Ramos (cell line): ENCODE data around the gene TRPV6.

Experiments used
- in situ Hi-C: fragments of 300-500 bp; cut with MboI; formaldehyde crosslinking; loops from one replicate; pipeline ENCODE4 v1.14.3; 2022; ENCODE audit warnings: low sequenced_read_pairs; ENCODE audit not compliant: unreplicated experiment

The TRPV6 gene

DNA sequence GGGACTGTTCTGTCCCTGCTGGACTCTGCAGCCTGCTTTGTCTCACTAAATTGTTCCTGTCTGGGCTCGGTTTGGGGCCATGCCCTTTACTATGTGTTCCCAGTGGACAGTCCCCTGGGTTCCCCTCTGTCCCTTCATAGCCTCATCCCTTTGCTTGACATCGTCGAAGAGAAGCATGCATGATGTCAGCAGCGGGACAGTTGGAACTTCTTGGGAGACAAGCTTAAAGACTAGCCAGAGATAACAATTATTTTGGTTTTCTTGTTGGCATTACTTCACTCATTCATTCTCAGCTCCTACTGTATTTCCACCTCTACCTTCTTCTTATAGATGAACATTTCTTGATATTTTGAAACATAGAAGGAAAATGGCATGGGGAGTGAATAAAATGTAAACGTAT lies 27.9 kb downstream of the TRPV6 start:
- in situ Hi-C loops = no loop called here

DNA sequence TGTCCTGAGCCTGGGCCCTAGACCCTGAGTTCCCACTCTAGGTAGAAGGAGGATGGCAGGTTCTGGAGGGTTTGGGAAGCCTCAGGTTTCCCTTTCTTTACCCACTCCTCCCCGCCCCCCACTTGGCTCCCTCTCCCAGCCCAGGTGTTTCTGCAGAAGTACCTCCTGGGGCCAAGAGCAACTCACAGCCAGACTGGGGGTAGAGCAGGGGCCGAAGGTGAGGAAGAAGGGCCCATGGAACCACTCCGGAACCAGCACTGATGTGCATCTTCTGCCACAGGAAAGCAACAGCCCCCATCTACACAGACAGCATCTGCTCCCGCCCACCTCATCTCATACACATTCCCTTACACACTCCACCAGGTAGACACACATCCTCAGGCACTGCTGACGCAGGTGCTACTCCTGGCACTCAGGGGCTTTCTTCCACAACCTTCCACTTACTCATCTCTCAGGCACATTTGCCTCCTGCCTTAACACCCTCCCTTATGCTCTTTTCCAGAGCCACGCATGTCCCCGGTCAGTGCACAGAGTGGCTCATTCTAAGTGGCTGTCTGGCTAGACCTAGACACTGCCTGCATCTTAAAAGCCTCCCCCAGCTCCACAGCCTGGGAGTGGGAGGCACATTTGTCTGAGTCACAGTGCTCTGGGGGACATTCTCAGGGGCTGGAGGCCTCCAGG lies 28.8 kb downstream of the TRPV6 start:
- in situ Hi-C loops = no loop called here

DNA sequence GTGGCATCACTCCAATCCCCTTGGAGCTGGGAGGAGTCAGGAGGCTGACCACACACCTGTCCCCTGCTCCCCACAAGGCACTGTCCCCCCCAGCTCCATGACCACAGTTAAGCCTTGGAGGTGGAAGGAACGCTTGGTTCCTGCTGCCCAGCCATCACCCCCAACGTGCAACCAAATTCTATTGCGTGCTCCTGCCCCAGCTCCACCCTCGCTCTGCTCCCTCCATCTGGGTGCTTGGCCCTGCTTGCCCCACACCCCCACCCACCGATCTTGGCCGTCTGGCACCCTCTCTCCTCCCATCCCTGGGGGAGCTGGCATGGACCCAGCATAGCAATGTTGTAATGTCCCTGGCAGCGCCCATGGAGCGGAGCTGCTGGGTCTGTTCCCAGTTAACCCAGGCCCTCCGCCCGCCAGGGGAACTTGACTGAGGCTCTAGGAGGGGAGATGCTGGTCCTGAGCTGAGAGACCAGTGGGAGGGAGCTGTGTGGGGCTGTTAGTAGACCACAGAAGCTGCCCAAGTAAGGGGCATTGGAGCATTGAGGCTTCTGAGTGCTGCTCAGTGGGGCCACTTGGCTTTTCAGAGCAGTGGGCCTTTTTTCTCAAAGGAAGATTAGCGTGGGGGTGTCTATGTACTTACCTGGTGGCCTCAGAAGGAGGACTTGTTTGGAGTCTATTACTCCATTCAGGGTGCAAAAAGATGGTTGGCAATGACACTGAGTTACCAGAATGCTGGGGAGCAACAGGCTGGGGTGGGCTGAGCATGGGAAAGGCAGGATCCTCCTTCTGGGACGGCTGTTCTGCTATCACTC lies 29.6 kb downstream of the TRPV6 start:
- in situ Hi-C loops = no loop called here

DNA sequence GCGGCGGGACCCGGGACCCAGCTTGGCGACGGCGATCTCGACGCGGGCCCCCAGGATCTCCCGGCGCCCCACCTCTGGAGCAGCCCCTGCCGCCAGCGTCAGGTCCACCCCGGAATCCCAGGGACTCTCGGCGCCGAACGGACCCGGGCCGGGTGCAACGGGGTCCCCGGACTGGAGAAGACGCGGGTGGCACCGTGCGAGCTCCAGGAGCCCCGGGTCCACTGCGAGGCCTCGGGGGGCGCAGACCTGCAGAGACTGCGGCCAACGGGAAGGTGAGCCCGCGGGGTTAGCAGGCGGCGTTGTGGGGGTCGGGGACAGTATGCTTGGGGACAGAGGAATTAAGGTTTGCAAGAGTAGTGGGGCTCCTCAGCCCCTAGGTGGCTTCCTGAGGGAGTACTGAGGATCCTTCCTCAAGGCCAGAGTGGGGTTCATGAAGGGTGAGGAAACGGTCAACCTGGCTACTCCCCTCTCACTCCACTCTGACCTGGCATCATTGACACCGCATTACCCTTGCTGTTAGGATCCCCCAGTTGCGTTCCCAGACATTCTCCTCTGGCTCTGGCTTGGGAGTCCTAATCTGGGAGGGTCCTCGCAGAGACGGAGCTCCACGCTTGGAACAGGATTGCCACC lies 30.3 kb downstream of the TRPV6 start:
- in situ Hi-C loops = no loop called here

DNA sequence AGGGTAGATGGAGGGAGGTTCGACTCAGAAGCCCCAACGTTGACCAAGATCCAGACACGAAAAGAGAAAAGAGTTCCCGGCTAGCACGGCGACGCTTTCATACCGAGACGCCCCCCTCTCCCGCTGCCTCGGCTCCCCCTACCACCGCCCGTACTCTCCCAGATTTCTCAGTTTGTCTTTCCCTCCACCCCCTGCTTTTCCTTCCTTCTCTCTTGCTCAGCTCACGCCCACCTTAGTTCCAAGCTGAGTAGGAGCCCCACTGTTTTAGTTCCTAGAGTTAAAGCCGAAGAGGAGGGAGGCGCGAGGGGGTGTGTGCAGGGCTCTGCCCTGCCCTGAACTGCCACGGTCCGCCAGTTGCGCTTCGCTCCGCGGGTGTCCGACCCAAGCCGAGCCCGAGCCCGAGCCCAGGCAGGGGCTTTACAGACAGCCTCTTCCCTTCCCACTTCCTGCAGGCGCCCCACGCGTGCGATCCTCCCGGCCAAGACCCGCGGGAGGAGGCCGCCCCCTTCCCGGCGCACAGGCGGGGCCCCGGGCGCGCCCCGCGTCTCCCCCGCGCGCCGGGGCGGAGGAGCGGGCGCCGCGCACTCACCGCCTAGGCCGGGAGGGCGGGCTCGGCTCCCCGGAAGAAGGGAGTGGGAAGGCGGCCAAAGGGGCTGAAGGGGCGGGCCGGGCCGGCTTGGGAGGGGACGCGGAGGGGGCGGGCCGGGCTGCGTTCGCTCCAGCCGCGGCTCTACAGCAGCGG lies 31.0 kb downstream of the TRPV6 start, which contains the start of gene EPHB6:
EPHB6 (plus strand) TSS at position 705 of the 742 bp plus-strand sequence. CDS start 8,152 bp downstream, outside the sequence.
- in situ Hi-C loops = no loop called here

DNA sequence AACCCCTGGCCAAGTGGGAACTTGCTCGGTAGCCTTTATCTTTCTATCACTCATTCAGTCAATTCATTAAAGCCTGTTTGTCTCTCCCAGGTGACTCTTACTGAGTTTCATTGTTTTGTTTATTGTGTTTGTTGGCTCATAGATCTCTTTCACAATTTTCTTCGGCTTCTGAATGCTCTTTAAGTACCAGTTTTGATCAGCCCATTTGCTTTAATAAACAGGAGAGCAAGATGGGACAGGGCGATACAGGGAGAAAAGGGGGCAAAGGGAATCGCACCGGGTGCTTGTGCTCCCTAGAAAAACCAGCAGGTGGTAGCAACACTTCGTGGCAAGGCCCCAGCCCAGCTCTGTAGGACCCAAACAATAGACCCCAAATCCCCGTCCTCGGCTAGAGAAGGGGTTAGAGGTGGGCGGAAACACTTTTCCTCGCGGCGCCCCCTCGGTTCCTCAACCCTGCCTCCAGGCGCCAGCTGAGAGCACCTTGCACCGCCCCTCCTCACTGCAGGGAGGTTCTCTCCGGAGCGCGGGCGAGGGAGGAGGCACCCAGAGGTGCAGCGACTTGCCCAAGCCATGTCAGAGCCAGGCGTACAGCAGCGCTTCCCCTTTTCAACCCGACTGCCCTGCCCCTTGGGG lies 31.7 kb downstream of the TRPV6 start:
- in situ Hi-C loops = no loop called here

DNA sequence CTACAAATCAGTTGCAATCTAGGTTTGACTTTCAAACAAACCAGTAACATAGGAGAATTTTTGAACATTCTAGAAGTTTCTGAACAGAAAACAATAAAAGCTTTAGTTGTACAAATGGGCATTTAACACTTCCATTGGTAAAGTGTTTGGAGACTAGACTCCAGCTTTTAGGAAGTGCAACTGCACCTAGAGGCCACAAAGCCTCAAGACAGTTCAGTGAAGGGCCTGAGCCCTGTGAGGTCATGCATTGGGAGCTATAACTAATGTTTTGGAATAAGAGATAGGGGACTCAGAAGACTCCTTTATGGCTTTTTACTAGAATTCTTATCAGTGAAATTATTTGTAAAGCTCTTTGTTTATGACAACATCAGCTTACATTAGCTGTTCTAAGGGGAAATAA lies 33.6 kb downstream of the TRPV6 start:
- in situ Hi-C loops = no loop called here

DNA sequence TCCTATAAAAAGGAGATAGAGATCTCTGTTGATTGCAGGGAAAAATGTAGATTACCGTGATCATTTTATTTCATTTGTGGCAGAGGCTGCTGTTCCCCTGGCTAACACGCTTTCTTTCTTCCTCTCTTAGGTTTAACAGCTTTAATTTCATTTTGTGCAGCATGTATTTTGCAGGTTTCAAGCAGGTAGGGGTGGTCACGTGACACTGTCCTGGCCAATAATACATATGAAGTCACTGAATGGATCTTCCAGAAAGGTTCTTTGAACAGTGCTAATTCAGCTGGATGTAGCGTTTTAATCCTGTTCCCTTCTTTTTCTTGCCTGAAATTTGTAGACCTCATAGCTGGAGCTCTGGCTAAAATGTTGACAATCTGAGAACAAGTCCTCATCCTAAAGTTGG lies 34.3 kb downstream of the TRPV6 start:
- in situ Hi-C loops = no loop called here

DNA sequence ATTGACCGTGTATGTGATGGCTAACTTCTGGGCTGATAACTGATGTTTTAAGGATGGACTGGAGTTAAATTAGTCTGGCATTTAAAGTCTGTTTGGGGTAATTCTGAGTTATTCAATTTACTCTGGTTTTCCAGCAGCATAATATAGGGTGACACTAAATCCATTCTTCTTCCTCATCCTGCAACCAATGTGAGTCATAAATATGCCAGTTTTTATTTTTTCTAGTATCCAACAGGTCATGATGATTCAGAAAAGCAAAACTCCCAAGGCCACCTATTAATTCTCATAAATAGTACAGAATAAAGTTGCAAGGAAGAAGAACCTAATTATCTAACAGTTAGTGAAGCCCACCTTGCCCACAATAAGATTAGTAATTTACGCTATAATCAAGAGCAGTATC lies 38.2 kb downstream of the TRPV6 start:
- in situ Hi-C loops = no loop called here

DNA sequence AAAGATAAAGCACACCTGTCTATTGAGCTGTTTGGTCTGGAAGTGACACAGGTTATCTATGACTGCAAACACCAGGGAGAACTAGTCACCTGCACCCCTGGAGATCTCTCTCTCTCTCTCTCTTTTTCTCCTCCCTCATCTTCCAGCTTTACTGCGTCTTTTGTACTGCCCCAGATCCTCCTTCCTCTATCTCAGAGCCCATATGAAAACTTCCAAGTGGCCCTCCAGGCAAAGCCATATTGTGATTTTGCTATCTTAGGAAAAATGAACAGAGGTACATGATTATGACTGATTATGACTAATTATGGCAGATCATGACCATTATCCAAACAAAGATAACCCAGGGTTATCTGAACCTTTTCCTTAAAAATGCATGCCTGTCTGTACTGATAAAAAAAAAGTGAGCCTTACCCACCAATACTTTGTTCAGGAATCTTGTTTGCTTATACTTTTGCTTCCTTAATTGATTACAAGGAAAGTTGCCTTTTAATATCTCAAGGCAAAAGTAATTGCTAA lies 43.2 kb downstream of the TRPV6 start:
- in situ Hi-C loops = no loop called here

DNA sequence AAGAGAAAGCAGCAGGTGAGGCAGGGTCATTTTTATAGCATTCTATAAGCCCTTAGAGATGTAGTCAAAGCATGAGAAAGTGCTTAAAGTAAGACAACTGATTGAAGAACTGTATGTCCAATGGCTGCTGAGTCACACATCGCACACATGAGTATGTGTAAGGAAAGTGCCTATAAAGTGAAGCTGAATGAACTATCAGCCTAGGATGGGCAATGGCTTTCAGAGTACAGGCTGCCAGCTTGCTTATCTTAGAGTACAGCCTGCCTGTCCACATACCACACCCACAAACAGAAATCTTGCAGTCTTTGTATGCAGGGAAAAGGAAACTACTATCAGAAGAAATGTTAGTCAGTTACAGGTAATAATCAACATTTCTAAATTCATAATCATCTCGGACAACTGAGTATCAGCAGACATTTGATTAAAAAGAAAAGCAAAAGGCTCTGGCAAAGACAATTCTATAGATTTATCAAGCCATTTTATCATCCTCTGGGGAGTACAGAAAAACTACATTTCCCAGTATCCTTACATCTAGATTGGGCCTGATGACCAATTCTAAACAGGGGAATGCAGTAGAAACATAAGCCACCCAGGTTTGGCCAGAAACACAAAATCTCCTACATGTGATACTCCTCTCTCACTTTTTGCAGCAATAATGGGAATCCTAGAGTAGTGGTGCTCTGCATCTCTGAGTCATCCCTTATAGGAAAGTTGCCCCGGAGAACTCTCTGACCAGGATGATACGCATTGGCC lies 46.9 kb downstream of the TRPV6 start:
- in situ Hi-C loops = no loop called here

DNA sequence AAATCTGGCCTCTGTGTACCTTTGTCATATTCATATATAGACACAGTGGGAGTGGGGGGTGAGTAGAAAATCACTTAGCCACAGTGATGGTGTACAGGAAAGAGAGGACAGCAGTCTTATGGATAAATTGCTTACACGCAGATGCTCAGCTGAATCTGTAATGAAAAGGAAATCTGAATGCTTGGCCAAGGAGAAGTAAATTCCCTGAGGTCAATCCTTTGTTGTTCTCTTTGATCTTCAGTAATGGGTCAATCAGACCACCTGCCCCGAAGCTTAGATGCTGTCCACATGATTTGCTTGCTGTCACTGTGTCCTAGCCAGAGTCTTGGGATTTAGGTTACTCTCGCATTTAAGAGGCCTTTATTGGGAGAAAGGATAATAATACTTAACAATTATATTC lies 49.1 kb downstream of the TRPV6 start:
- in situ Hi-C loops = no loop called here

DNA sequence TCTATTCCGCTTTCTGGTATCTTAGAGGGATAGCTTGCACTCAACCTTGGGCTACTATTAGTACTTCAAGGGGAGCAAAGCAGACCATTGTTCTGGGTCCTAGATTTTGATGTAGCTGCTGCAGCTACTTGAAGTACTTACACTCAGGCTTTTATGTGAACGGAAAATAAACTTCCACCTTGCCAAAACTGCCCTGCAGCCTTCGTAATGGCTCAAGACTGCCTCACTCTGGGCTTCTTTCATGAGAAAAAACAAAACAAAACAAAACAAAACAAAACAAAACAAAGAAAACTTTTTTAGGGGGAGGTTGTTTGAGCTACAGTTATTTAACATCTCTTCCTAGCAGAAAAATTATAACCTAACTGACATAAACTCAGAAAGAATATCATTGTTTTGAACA lies 50.1 kb downstream of the TRPV6 start:
- in situ Hi-C loops = no loop called here

DNA sequence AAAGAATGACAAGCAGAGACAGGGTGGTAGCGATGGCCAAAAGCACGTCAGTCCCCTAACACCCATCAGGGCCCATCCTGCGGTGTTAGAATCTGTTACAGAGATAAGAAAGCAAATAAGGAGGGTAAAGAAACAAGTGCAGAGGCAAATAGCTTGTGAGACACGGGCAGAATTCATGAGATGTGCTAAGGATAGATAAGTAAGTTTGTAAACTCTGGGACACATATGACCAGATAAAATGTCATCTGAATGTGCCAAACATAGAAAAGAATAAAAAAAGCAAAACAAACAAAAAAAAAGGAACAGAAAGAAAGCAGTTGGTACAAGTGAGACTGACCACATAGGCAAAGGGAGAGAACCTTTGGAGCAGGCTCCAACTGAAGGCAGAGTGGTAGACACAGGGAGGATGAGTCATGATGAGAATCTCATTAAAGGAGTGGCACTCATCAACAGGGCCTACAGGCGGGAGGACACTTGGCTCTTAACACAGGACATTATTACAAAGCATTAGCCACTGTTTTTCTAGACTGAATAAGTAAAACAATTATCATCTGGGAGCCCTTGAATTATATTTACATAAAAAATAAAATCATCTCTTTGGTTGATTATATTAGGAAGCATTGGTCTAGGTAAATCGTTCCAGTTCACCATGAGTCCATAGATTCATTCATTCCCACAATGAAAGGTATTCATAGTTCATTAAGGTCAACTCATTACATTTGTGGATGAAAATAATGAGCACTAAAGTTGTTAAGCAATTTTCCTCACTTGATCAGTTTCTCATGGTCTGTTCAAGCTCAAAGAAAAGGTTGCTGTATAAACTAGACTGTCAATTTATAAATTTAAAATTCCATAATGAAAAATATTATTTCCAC lies 52.1 kb downstream of the TRPV6 start:
- in situ Hi-C loops = no loop called here

DNA sequence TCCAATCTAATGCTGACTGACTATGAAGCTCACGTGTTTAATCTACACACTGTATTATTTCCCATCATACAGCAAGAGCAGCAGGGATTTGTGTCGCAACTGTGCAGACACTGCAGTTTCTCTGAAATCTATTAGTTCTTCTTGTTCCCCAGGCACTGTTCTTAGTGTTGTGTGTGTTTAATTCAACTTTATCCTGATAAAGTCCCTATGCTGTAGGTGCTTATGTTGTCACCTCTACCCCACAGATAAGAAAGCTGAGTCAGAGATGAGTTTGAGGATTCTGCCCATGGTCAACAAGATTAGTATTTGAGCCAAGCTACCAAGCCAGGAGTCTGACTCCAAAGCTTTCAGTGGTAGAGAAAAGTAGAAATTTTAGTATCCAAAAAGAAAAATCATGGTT lies 53.1 kb downstream of the TRPV6 start:
- in situ Hi-C loops = no loop called here

DNA sequence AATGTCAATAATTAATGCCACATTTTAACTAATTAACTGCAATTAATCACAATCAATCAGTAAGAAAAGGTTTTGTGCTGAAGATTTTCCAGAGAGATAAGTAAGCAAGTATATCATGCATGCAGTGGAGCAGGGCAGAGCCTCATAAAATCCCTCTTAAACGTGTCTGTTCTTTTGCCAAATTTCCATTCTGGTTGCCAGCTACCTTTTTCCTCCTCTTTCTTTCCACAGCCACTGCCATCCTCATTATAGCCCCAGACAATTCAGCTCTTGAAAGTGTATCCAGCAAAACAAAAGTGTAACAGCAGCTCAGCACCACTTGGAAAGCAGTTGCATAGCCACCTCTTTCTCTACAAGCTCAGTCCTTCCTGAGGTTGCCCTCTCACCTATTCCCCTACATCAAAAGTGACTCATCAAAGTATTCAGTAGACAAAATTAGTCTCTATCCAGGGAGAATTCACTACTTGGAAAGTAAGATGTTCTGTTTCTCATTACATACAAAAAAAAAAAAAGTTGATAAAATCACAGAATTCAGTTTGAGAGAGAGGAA lies 57.5 kb downstream of the TRPV6 start:
- in situ Hi-C loops = no loop called here

DNA sequence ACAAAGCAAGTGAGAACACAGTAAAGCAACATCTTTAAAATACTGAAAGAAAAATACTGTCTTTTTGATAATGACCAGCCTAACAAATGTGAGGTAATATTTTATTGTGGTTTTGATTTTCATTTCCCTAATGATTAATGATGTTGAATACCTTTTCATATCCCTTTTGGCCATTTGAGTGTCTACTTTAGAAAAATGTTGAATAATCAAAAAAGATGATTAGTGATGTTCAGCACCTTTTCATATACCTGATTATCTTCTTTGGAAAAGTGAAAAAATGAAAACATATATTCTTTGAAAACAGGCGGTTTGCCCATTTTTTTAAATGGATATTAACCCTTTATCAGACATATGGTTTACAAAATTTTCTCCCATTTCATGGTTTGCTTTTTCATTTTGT lies 62.8 kb downstream of the TRPV6 start:
- in situ Hi-C loops = no loop called here
